NT2/D1 (cell line): Measurements from ENCODE around the gene AVEN.

Experiments
- SUZ12 ChIP-seq: IDR thresholded peaks from 2 replicates; pipeline ENCODE4 v1.6.1; 2011; ENCODE audit not compliant: insufficient read length, insufficient read depth; ENCODE audit errors: extremely low read depth
- YY1 ChIP-seq: IDR thresholded peaks from 2 replicates; pipeline ENCODE4 v1.6.1; 2011; ENCODE audit not compliant: insufficient read length, insufficient read depth
- ZNF274 ChIP-seq: IDR thresholded peaks from 2 replicates; pipeline ENCODE4 v1.6.1; 2011; ENCODE audit warnings: mild to moderate bottlenecking, low read depth, low read length

DNA sequence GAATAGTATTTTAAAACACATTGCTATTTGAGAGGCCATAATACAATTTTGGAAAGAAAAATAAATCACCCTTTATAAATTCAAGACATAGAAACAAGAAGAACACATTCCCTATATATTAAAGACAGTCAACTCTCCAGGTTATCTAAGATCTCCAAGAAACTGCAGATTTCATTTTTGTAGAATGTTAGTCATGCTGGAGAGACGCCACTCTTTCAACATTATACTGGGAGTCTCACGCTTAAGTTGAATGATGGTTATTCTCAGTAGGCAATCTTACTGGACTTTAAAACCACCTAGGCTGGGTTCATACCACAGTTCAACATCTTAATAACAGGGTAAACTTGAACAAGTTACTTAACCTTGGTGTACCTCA is 74.4 kb downstream of the AVEN start:
- no peak for TF ChIP-seq YY1
- no peak for TF ChIP-seq SUZ12
- TF ChIP-seq ZNF274, result no peak
